ENCODE measurements around the gene CST7.
A peak's percentile ranks its signal among the peaks of the same experiment; 100 is the strongest.

CST7 gene

GRCh38 chr20:24983896-24984295, 34.8 kb downstream of the CST7 start:
- Histone ChIP-seq H3K4me1 (ENCODE audit: control insufficient read depth, insufficient read depth, low read length) (no peaks in the 10 kb centered on the region), H3K4me2 (ENCODE audit: low read length) (no peak overlapping the region), H3K9me3 (replicated peaks; ENCODE audit: low read length) (peaks cover 9% of the 10 kb centered on the region), H3K27me3 (ENCODE audit: control insufficient read depth, insufficient read depth, low read length) (no peaks in the 10 kb centered on the region), H3K36me3 (ENCODE audit: insufficient read depth, low read length) (peaks cover 34% of the 10 kb centered on the region), H3K9ac (ENCODE audit: low read depth, low read length) (no peak overlapping the region), H3K4me3 (ENCODE audit: low read length) (no peak overlapping the region)

DNA sequence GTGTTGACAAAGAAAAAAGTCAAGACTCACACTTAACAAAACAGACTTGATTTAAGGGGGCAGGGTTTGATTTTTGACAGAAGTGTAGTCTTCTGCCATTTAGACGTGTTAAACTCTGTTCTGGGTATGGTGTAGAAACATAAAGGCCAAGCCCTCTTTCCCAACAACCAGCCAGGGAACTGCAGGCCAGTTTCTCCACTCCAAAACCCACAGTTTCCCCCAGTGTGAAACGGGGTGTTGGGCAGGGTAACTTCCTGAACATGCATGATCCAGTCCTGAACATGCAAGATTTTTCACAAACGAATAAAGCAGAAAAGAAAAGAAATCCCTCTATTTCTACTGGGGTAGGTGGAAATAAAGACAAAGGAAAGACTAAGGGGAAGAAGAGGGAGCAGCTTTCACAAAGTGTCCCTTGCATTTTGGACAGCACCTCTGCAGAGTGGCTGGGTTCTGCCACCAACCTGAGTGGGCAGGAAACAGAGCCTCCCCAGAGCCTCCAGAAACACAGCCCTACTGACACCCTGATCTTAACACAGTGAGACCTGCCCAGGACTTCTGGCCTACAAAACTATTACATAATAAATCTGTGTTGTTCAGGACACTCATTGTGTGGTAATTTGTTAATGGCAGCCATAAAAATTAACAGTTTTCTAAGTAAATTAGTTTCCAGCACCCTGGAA, 36.0 kb downstream of the CST7 start:
- Histone ChIP-seq H3K27me3 (ENCODE audit: control insufficient read depth, insufficient read depth, low read length) (no peaks in the 10 kb centered on the region), H3K9me3 (replicated peaks; ENCODE audit: low read length) (peaks cover 4% of the 10 kb centered on the region), H3K4me1 (ENCODE audit: control insufficient read depth, insufficient read depth, low read length) (no peaks in the 10 kb centered on the region), H3K36me3 (ENCODE audit: insufficient read depth, low read length) (peaks cover 28% of the 10 kb centered on the region), H3K4me3 (ENCODE audit: low read length) (no peak overlapping the region), H3K4me2 (ENCODE audit: low read length) (no peak overlapping the region), H3K9ac (ENCODE audit: low read depth, low read length) (no peak overlapping the region)

DNA sequence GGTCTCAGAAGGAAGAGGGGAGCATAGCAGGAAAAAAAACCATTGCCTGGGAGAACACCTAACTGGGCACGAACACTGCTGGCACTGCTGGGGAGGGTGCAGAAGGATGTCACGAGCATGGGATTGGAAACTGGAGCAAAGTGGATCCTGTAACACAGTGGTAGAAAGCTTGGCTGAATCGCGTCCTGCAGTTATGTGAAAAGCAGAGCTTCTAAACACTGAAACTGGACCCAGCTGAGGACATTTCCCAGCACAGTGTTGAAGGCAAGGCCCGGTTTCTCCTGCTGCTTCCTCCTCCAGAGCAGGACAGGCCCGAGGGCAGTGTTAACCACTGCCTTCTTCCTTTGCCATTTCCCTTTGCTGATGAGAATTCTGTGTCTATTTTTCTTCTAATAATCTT, 36.7 kb downstream of the CST7 start:
- Histone ChIP-seq H3K9ac (ENCODE audit: low read depth, low read length) (no peak overlapping the region), H3K27me3 (ENCODE audit: control insufficient read depth, insufficient read depth, low read length) (no peaks in the 10 kb centered on the region), H3K9me3 (replicated peaks; ENCODE audit: low read length) (no peaks in the 10 kb centered on the region), H3K4me2 (ENCODE audit: low read length) (no peak overlapping the region), H3K36me3 (ENCODE audit: insufficient read depth, low read length) (peaks cover 21% of the 10 kb centered on the region), H3K4me3 (ENCODE audit: low read length) (no peak overlapping the region), H3K4me1 (ENCODE audit: control insufficient read depth, insufficient read depth, low read length) (peaks cover under 1% of the 10 kb centered on the region)

- Histone ChIP-seq H3K4me1 (ENCODE audit: control insufficient read depth, insufficient read depth, low read length) (peaks cover 8% of the 10 kb centered on the region), H3K4me3 (ENCODE audit: low read length) (no peak overlapping the region), H3K27me3 (ENCODE audit: control insufficient read depth, insufficient read depth, low read length) (no peaks in the 10 kb centered on the region), H3K9ac (ENCODE audit: low read depth, low read length) (no peak overlapping the region), H3K9me3 (replicated peaks; ENCODE audit: low read length) (no peaks in the 10 kb centered on the region), H3K36me3 (ENCODE audit: insufficient read depth, low read length) (peaks cover 14% of the 10 kb centered on the region), H3K4me2 (ENCODE audit: low read length) (no peak overlapping the region)
Observed at GRCh38 chr20:24986436-24987015, 37.5 kb downstream of the CST7 start.

DNA sequence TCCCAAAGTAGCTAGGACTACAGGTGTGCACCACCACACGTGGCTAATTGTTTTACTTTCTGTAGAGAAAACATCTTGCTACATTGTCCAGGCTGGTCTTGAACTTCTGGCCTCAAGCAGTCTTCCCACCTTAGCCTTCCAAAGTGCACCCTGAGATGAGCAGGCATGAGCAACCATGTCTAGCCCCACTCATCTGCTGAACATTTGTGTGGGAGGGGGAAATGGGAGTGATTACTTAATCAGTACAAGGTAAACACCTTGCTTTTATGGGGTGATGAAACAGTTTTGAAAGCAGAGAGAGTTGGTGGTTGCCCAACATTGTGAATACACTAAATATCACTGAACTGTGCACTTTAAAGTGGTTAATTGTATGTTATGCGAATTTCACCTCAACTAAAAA, 38.2 kb downstream of the CST7 start:
- no peaks in the 10 kb centered on the region for H3K27me3 ChIP-seq (ENCODE audit: control insufficient read depth, insufficient read depth, low read length)
- no peak overlapping the region for H3K4me2 ChIP-seq (ENCODE audit: low read length)
- no peaks in the 10 kb centered on the region for H3K9me3 ChIP-seq (replicated peaks; ENCODE audit: low read length)
- peaks cover 11% of the 10 kb centered on the region for H3K4me1 ChIP-seq (ENCODE audit: control insufficient read depth, insufficient read depth, low read length)
- peaks cover 9% of the 10 kb centered on the region for H3K36me3 ChIP-seq (ENCODE audit: insufficient read depth, low read length)
- no peak overlapping the region for H3K4me3 ChIP-seq (ENCODE audit: low read length)
- no peak overlapping the region for H3K9ac ChIP-seq (ENCODE audit: low read depth, low read length)

DNA sequence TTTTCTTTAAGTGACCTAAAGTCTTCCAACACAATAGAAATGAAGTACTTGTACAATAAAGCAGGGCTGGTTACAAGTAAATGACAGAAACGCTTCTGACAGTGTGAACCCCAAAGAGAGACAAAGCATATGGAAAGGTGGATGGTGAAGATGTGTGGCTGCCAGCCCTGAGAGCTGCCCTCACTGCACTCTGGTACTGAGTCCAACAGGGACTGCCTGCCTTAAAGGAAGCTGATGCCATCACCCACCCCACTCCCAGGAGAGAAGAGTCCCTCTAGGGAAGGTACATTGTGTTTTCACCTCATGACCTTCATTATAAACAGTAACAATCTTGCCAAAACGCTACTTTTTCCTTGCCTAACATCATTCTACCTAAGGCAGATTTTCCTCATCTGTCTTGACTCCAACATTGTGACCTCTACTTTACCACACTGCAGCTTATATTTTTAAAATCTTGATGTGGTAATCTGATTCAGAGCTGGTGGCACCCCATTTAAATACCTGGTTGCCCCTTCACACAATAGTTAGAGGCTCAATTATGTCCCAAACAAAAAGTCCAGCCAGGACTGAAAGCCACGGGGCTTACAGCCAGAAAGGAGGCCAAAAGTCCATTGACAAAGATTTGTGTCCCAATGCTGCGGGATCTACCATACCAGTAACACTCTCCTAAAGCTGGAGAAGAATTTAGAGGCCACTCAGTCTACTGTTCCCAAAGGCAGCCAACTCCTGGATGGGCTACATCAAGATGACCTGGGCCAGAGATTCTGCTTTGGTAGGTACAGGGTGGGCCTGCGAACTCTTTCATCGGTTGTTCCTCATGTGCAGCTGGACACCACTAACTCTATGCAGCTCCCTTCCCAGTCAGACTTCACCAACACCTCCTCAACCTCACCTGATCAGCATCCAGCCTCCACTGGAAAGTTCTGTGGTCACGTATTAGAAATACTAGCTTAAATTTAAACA, 39.1 kb downstream of the CST7 start:
- Histone ChIP-seq H3K9ac (ENCODE audit: low read depth, low read length) (no peak overlapping the region), H3K4me3 (ENCODE audit: low read length) (no peak overlapping the region), H3K27me3 (ENCODE audit: control insufficient read depth, insufficient read depth, low read length) (no peaks in the 10 kb centered on the region), H3K4me2 (ENCODE audit: low read length) (no peak overlapping the region), H3K9me3 (replicated peaks; ENCODE audit: low read length) (no peaks in the 10 kb centered on the region), H3K4me1 (ENCODE audit: control insufficient read depth, insufficient read depth, low read length) (peaks cover 14% of the 10 kb centered on the region), H3K36me3 (ENCODE audit: insufficient read depth, low read length) (peaks cover 2% of the 10 kb centered on the region)

DNA sequence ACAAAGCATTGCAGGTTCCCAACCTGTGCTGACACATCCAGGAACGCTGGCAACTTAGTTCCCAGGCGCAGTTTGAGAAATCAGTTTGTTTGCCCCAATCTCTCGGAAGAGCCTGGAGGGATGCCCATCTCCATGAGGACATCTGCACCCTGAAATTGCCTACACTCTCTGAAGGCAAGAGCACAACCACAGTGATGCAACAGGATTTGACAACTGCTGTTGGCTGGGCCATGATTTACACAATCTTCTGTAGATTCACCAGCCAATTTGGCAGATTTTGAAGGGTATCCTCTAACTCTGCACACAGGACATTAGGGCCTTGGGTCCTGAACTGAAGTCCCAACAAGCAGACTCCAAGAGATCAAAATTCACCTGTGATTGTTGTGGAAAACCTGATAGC, 40.1 kb downstream of the CST7 start:
- H3K4me2 ChIP-seq (ENCODE audit: low read length), result no peak overlapping the region
- H3K4me3 ChIP-seq (ENCODE audit: low read length), result no peak overlapping the region
- H3K9me3 ChIP-seq (replicated peaks; ENCODE audit: low read length), result no peaks in the 10 kb centered on the region
- no peaks in the 10 kb centered on the region for H3K36me3 ChIP-seq (ENCODE audit: insufficient read depth, low read length)
- peaks cover 21% of the 10 kb centered on the region for H3K4me1 ChIP-seq (ENCODE audit: control insufficient read depth, insufficient read depth, low read length)
- H3K9ac ChIP-seq (ENCODE audit: low read depth, low read length), result no peak overlapping the region
- no peaks in the 10 kb centered on the region for H3K27me3 ChIP-seq (ENCODE audit: control insufficient read depth, insufficient read depth, low read length)

DNA sequence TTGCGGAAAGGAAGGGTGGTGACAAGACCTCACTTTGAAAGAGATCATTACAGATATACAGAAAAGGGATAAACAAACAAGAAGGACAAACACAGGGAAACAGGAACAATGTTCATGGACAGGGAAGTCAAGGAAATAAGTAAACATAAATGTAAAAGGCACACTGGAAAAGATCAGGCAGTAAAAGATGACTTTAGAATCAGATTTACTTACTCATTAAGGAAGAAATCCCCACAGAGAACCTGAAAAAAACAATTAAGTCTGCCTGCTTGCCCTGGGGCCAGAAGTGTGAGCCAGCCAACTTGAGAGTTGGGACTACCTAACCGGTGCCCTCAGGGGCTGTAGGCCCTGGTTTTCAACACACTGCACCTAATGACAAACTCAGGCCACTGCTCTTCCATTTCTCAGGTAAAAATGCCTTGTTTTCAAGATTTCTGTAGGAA, 41.8 kb downstream of the CST7 start:
- Histone ChIP-seq H3K4me3 (ENCODE audit: low read length) (no peak overlapping the region), H3K27me3 (ENCODE audit: control insufficient read depth, insufficient read depth, low read length) (no peaks in the 10 kb centered on the region), H3K4me1 (ENCODE audit: control insufficient read depth, insufficient read depth, low read length) (peaks cover 25% of the 10 kb centered on the region), H3K9me3 (replicated peaks; ENCODE audit: low read length) (no peaks in the 10 kb centered on the region), H3K9ac (ENCODE audit: low read depth, low read length) (no peak overlapping the region), H3K4me2 (ENCODE audit: low read length) (peak overlapping the region; percentile 96), H3K36me3 (ENCODE audit: insufficient read depth, low read length) (no peaks in the 10 kb centered on the region)

- H3K4me3 ChIP-seq (ENCODE audit: low read length), result peak overlapping the region; percentile 95
- peak overlapping the region; percentile 96 for H3K4me2 ChIP-seq (ENCODE audit: low read length)
- H3K4me1 ChIP-seq (ENCODE audit: control insufficient read depth, insufficient read depth, low read length), result peaks cover 25% of the 10 kb centered on the region
- peaks cover 6% of the 10 kb centered on the region for H3K27me3 ChIP-seq (ENCODE audit: control insufficient read depth, insufficient read depth, low read length)
- peak overlapping the region; percentile 87 for H3K9ac ChIP-seq (ENCODE audit: low read depth, low read length)
- no peaks in the 10 kb centered on the region for H3K36me3 ChIP-seq (ENCODE audit: insufficient read depth, low read length)
- H3K9me3 ChIP-seq (replicated peaks; ENCODE audit: low read length), result no peaks in the 10 kb centered on the region
Observed at GRCh38 chr20:24991897-24992486, 42.9 kb downstream of the CST7 start.

DNA sequence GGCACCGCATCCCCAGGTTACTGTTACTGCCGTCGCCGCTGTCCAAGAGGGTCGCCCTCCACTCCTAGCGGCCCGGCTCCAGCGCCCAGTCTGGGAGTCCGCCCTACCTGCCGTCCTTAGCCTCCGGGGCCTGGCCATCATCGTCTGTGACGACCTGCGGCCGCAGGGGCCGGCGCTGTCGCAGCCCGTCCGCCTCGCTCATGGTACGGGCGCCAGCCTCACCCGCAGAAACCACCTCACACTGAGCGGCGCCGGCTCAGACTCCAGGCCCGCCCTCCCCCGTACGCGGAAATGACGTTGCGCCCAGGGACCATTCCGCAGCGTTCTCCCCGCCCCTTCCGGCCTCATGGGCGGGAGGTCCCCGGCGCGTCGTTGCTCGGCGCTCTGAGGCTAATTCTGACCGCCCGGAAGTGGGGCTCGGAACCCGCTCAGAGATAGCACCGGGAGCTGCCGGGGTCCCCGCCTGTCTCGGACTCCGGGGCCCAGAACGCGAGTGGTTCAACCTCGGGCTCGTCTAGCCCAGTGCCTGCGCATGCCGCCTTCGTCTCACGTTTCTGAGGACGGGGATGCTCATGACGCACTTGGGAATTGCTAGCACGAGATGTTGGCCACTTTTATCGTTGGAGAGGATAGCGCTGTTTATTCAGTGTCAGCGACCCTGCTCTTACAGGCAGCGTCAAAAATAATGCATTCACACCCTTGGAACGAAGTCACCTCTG, 43.6 kb downstream of the CST7 start, which contains the start of gene APMAP:
Gene APMAP (minus strand): TSS at position 265 of the 719 bp plus-strand sequence. CDS start 63 bp downstream, at position 202.
- peak within 1 kb of the TSS; percentile 96 for H3K4me2 ChIP-seq (ENCODE audit: low read length)
- peaks cover 25% of the 10 kb centered on the region for H3K4me1 ChIP-seq (ENCODE audit: control insufficient read depth, insufficient read depth, low read length)
- peaks cover 8% of the 10 kb centered on the region for H3K27me3 ChIP-seq (ENCODE audit: control insufficient read depth, insufficient read depth, low read length)
- peak within 1 kb of the TSS; percentile 87 for H3K9ac ChIP-seq (ENCODE audit: low read depth, low read length)
- no peaks in the 10 kb centered on the region for H3K36me3 ChIP-seq (ENCODE audit: insufficient read depth, low read length)
- H3K4me3 ChIP-seq (ENCODE audit: low read length), result peak within 1 kb of the TSS; percentile 95
- H3K9me3 ChIP-seq (replicated peaks; ENCODE audit: low read length), result no peaks in the 10 kb centered on the region
